HUDEP-2 (cell line): ENCODE data around the gene IL11RA.

ENCODE experiments used
- DNase-seq, 76 experiments: peaks; one replicate each; lab custom pipeline; 2025; ENCODE audit not compliant: unreplicated experiment in 76 of 76; lab: John Stamatoyannopoulos, UW

Gene IL11RA

GRCh38 chr9:34651321-34651720 lies 664 bp upstream of the IL11RA start:
- no peak for DNase-seq

- no peak for DNase-seq
Measured at GRCh38 chr9:34652602-34653000, 616 bp downstream of the IL11RA start.

GRCh38 chr9:34653151-34654072 lies 1.4 kb downstream of the IL11RA start:
- DNase-seq, result no peak

- DNase-seq, result no peak
Measured at GRCh38 chr9:34654323-34655051, 2.5 kb downstream of the IL11RA start.

GRCh38 chr9:34655394-34655793 lies 3.4 kb downstream of the IL11RA start:
- DNase-seq, result no peak

- DNase-seq, result no peak
Measured at GRCh38 chr9:34656992-34657391, 5.0 kb downstream of the IL11RA start.

GRCh38 chr9:34658461-34658860 lies 6.5 kb downstream of the IL11RA start:
- DNase-seq, result no peak

- no peak for DNase-seq
Measured at GRCh38 chr9:34659592-34660253, 7.7 kb downstream of the IL11RA start.

- DNase-seq, result no peak
Measured at GRCh38 chr9:34662526-34663302, 10.7 kb downstream of the IL11RA start, which contains the start of gene CCL27. TSS of gene CCL27 (minus strand) at chr9:34662657. CDS start at chr9:34662633, 24 bp downstream.

- no peak for DNase-seq
Measured at GRCh38 chr9:34663303-34663605, 11.3 kb downstream of the IL11RA start.

GRCh38 chr9:34664281-34665066 lies 12.5 kb downstream of the IL11RA start:
- DNase-seq, result peak in 72 of 76 experiments; percentile 25 to 90 (median 73)

GRCh38 chr9:34665067-34665380 lies 13.0 kb downstream of the IL11RA start:
- DNase-seq, result peak in 1 of 76 experiments; percentile 92

GRCh38 chr9:34665381-34666250 lies 13.6 kb downstream of the IL11RA start:
- peak in 75 of 76 experiments; percentile 48 to 96 (median 90) for DNase-seq

- no peak for DNase-seq
Measured at GRCh38 chr9:34669809-34670562, 18.0 kb downstream of the IL11RA start.

- no peak for DNase-seq
Measured at GRCh38 chr9:34671307-34671706, 19.3 kb downstream of the IL11RA start.

- DNase-seq, result no peak
Measured at GRCh38 chr9:34674440-34674839, 22.5 kb downstream of the IL11RA start.

- DNase-seq, result peak in 69 of 76 experiments; percentile 14 to 81 (median 63)
Measured at GRCh38 chr9:34675048-34675714, 23.2 kb downstream of the IL11RA start.

- no peak for DNase-seq
Measured at GRCh38 chr9:34675869-34676268, 23.9 kb downstream of the IL11RA start.
